HG02763 (cell line): ENCODE measurements around the gene DAAM1.

ENCODE experiments used
- ATAC-seq: cut with Tn5 transposase; IDR thresholded peaks from one replicate; pipeline ENCODE4 v1.9.1; 2021; ENCODE audit warnings: mild to moderate bottlenecking, moderate library complexity; ENCODE audit not compliant: unreplicated experiment

The DAAM1 gene

GRCh38 chr14:59215757-59216156, 27.3 kb downstream of the DAAM1 start:
- ATAC-seq, result no peak

GRCh38 chr14:59217011-59217410, 28.5 kb downstream of the DAAM1 start:
- no peak for ATAC-seq

- ATAC-seq, result no peak
Measured at GRCh38 chr14:59221568-59221967, 33.1 kb downstream of the DAAM1 start.

GRCh38 chr14:59224341-59224740, 35.9 kb downstream of the DAAM1 start:
- no peak for ATAC-seq

GRCh38 chr14:59225281-59225680, 36.8 kb downstream of the DAAM1 start:
- ATAC-seq, result no peak

- ATAC-seq, result no peak
Measured at GRCh38 chr14:59228421-59228820, 40.0 kb downstream of the DAAM1 start.

GRCh38 chr14:59229653-59230406, 41.4 kb downstream of the DAAM1 start:
- ATAC-seq, result no peak

GRCh38 chr14:59236195-59236594, 47.7 kb downstream of the DAAM1 start:
- no peak for ATAC-seq

- ATAC-seq, result no peak
Measured at GRCh38 chr14:59238216-59238615, 49.7 kb downstream of the DAAM1 start.

- ATAC-seq, result no peak
Measured at GRCh38 chr14:59239022-59239421, 50.6 kb downstream of the DAAM1 start.

- ATAC-seq, result peak; percentile 89
Measured at GRCh38 chr14:59240356-59240755, 51.9 kb downstream of the DAAM1 start.

- ATAC-seq, result no peak
Measured at GRCh38 chr14:59241121-59241520, 52.7 kb downstream of the DAAM1 start.

- ATAC-seq, result no peak
Measured at GRCh38 chr14:59243174-59243573, 54.7 kb downstream of the DAAM1 start.

- ATAC-seq, result no peak
Measured at GRCh38 chr14:59244581-59244980, 56.1 kb downstream of the DAAM1 start.

- peak; percentile 78 for ATAC-seq
Measured at GRCh38 chr14:59245809-59246295, 57.4 kb downstream of the DAAM1 start.

- no peak for ATAC-seq
Measured at GRCh38 chr14:59246566-59246965, 58.1 kb downstream of the DAAM1 start.

- no peak for ATAC-seq
Measured at GRCh38 chr14:59247801-59248584, 59.5 kb downstream of the DAAM1 start.

- ATAC-seq, result no peak
Measured at GRCh38 chr14:59249029-59249428, 60.6 kb downstream of the DAAM1 start.

- no peak for ATAC-seq
Measured at GRCh38 chr14:59251811-59252771, 63.6 kb downstream of the DAAM1 start.

GRCh38 chr14:59252772-59253500, 64.5 kb downstream of the DAAM1 start:
- no peak for ATAC-seq
